Brain microvascular endothelial cell (primary cell): ENCODE data around the gene FSD1L.

Source experiments
- DNase-seq: peaks from one replicate; pipeline ENCODE4 v3.0.0-alpha.2; 2020
- H3K27ac ChIP-seq: fragments of 250-450 bp; sonication (Bioruptor Pico); 2 replicates; pipeline ENCODE4 v1.5.1; 2020; ENCODE audit warnings: mild to moderate bottlenecking, moderate library complexity
- H3K27me3 ChIP-seq: fragments of 250-450 bp; sonication (Bioruptor Pico); replicated peaks from 2 replicates; pipeline ENCODE4 v1.5.1; 2020; ENCODE audit warnings: mild to moderate bottlenecking
- H3K36me3 ChIP-seq: fragments of 250-450 bp; sonication (Bioruptor Pico); replicated peaks from 2 replicates; pipeline ENCODE4 v1.5.1; 2020; ENCODE audit warnings: mild to moderate bottlenecking
- H3K4me3 ChIP-seq: 2 replicates; pipeline ENCODE4 v1.5.1; 2011; ENCODE audit warnings: low read depth, mild to moderate bottlenecking, control low read depth, low read length, moderate library complexity
- in situ Hi-C: cut with HindIII; loops from 2 replicates; pipeline ENCODE4 v1.10.0; 2017; ENCODE audit warnings: low sequenced_read_pairs, low pct_ligation_motif_present
- TF ChIP-seq, protein P1 (sequence below): IDR thresholded peaks from 2 replicates; pipeline ENCODE4 v1.5.1; 2011; ENCODE audit warnings: low read depth, mild to moderate bottlenecking, moderate library complexity, low read length, control low read depth, inconsistent platforms; ENCODE audit errors: missing control alignments

The FSD1L gene

DNA sequence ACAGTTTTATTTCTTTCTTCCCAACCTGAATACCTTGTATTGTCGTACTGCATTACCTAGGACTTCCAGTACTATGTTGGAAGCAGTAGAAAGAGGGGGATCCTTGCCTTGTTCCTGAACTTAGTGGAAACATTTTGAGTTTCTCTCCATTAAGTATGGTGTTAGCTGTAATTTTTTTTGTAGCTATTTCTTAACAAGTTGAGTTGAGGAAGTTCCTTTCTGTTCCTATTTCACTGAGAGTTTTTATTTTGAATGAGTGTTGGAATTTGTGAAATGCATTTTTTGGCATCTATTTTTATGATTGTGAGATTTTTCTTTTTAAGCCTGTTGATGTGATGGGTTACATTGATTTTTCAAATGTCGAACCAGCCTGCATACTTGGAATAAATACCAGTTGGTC lies 49.0 kb downstream of the FSD1L start:
- H3K27ac ChIP-seq = no peak overlapping the region
- DNase-seq = no peak
- H3K36me3 ChIP-seq = no peaks in the 10 kb centered on the region
- in situ Hi-C loops = no loop called here
- H3K27me3 ChIP-seq = no peaks in the 10 kb centered on the region
- TF ChIP-seq, protein P1, sequence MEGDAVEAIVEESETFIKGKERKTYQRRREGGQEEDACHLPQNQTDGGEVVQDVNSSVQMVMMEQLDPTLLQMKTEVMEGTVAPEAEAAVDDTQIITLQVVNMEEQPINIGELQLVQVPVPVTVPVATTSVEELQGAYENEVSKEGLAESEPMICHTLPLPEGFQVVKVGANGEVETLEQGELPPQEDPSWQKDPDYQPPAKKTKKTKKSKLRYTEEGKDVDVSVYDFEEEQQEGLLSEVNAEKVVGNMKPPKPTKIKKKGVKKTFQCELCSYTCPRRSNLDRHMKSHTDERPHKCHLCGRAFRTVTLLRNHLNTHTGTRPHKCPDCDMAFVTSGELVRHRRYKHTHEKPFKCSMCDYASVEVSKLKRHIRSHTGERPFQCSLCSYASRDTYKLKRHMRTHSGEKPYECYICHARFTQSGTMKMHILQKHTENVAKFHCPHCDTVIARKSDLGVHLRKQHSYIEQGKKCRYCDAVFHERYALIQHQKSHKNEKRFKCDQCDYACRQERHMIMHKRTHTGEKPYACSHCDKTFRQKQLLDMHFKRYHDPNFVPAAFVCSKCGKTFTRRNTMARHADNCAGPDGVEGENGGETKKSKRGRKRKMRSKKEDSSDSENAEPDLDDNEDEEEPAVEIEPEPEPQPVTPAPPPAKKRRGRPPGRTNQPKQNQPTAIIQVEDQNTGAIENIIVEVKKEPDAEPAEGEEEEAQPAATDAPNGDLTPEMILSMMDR = no peak
- H3K4me3 ChIP-seq = no peak overlapping the region

DNA sequence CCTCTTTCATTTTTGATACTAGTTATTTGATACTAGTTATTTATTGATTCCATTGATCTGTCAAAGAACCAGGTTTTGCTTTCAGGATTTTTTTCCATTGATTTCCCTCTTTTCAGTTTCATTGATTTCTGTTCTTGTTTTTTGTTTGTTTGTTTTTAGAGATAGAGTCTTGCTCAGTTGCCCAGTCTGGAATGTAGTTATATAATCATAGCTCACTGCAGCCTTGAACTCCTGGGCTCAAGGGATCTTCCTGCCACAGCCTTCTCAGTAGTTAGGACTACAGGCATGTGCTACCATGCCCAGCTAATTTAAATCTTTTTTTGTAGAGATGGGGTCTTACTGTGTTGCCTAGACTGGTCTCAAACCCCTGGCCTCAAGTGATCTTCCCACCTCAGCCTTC lies 49.9 kb downstream of the FSD1L start:
- Histone ChIP-seq H3K36me3 (no peaks in the 10 kb centered on the region), H3K27me3 (no peaks in the 10 kb centered on the region), H3K4me3 (no peak overlapping the region), H3K27ac (no peak overlapping the region)
- in situ Hi-C loops = no loop called here
- DNase-seq = no peak
- TF ChIP-seq, protein P1 = no peak

DNA sequence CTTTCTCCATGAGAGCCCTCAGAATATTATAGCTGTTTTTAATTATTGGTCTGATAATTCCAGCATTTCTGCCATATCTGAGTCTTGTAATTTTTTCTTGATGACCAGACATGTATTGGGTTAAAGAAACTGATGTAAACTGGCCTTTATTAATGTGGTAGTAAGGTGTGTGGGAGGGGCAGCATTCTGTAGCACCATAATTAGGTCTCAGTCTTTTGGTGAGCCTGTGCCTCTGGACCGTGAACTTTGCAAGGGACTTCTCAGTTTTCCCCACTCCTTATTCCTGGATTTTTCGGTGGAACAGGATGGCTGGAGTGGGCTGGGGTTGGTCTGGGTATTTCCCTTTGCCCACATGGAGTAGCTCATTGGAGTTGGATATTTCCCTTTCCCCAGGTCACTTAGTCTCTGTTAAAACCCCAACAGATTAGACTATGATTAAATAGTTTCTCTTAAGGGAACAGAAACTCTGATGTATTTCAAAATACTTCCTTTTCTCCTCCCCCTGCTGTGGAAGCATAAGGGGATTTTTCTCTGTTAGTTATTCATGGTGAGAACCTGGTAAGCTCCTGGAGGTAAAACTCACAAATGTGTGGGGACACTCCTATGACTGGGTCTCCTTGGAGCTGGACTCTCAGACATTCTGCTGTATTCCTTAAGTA lies 52.4 kb downstream of the FSD1L start:
- TF ChIP-seq, protein P1 = no peak
- in situ Hi-C loops = no loop called here
- DNase-seq = peak; percentile 9
- H3K36me3 ChIP-seq = no peaks in the 10 kb centered on the region
- H3K27ac ChIP-seq = no peak overlapping the region
- H3K4me3 ChIP-seq = no peak overlapping the region
- no peaks in the 10 kb centered on the region for H3K27me3 ChIP-seq

DNA sequence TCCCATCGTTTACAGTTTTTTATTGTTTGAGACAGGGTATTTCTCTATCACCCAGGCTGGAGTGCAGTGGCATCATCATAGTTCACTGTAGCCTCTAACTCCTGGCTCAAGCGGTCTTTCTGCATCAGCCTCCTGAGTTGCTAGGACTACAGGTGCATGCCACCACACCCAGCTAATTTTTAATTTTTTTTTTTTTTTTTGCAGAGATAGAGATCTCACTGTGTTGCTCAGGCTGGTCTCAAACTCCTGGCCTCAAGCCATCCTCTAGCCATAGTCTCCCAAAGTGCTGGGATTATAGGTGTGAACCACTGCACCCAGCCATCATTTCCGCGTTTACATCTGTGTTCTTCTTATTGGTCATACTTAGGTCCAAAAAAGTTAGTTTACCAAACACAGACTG lies 53.6 kb downstream of the FSD1L start:
- Histone ChIP-seq H3K27me3 (no peaks in the 10 kb centered on the region), H3K36me3 (no peaks in the 10 kb centered on the region), H3K27ac (no peak overlapping the region), H3K4me3 (no peak overlapping the region)
- in situ Hi-C loops = no loop called here
- TF ChIP-seq, protein P1 = no peak
- no peak for DNase-seq

DNA sequence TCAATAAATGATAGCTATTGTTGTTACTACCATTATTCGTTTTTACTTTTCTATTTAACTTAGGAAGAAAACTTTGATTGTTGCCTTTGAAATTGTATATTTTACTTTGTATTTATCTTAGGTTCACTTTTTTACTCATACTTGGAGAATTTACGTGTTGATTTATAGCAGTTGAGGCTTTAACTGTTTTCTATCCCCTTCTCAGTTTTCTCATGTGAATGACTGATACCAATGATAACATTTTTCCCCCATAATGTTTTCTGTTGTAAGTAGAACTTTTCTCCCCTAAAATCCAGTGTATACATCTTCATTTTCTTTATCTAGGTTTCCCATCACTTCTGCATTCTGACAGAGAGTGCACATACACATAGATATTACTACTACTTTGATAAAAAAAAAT lies 54.4 kb downstream of the FSD1L start:
- no peak overlapping the region for H3K4me3 ChIP-seq
- H3K27ac ChIP-seq = no peak overlapping the region
- in situ Hi-C loops = no loop called here
- DNase-seq = no peak
- no peaks in the 10 kb centered on the region for H3K36me3 ChIP-seq
- TF ChIP-seq, protein P1 = no peak
- H3K27me3 ChIP-seq = no peaks in the 10 kb centered on the region

DNA sequence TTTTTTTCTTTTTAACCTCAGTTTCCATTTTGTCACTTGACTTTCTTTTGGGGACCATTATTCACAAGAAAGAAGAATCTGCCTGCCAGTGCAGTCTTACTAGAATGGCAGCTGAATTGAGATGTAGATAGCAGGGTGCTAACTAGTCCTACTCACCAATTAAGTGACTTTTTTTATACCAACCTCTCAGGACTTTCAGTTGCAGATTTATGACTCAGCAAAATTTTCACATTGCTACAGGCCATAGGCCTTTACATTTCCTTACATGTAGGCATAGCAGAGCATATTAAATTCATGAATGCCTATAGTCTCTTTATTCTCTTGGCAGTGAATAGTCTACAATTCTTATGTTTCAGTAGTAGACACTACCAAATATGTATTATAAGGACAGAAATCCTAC lies 56.0 kb downstream of the FSD1L start:
- in situ Hi-C loops = no loop called here
- DNase-seq = no peak
- TF ChIP-seq, protein P1 = no peak
- no peaks in the 10 kb centered on the region for H3K36me3 ChIP-seq
- no peak overlapping the region for H3K4me3 ChIP-seq
- H3K27ac ChIP-seq = no peak overlapping the region
- H3K27me3 ChIP-seq = no peaks in the 10 kb centered on the region
